ENCODE results near the gene PTH2.
"Not testable (repeated sequence)": the region's sequence is repeated elsewhere in the genome, so short reads cannot be mapped to it uniquely, and the experiment has no call there.

The PTH2 gene

GRCh38 chr19:49423071-49423984 is at the start of gene PTH2:
PTH2 (minus strand) TSS chr19:49423441; CDS start chr19:49423339, 102 bp downstream.
- no peak for DNase-seq

- no peak for DNase-seq
Measured at GRCh38 chr19:49472936-49473335, 49.7 kb upstream of the PTH2 start.

GRCh38 chr19:49470615-49470978 is 47.4 kb upstream of the PTH2 start:
- no peak for DNase-seq

GRCh38 chr19:49469828-49470614 is 46.8 kb upstream of the PTH2 start:
- no peak for DNase-seq

- DNase-seq, result no peak
Measured at GRCh38 chr19:49468746-49469447, 45.7 kb upstream of the PTH2 start.

GRCh38 chr19:49468199-49468598 is 45.0 kb upstream of the PTH2 start:
- DNase-seq, result no peak

- DNase-seq, result no peak
Measured at GRCh38 chr19:49465371-49465770, 42.1 kb upstream of the PTH2 start.

- no peak for DNase-seq
Measured at GRCh38 chr19:49463960-49464740, 40.9 kb upstream of the PTH2 start.

- DNase-seq, result no peak
Measured at GRCh38 chr19:49462492-49462891, 39.3 kb upstream of the PTH2 start.

GRCh38 chr19:49461656-49462055 is 38.4 kb upstream of the PTH2 start:
- no peak for DNase-seq

- not testable (repeated sequence) for DNase-seq
Measured at GRCh38 chr19:49461130-49461529, 37.9 kb upstream of the PTH2 start.

- DNase-seq, result no peak
Measured at GRCh38 chr19:49459388-49459787, 36.1 kb upstream of the PTH2 start.

GRCh38 chr19:49458567-49458903 is 35.3 kb upstream of the PTH2 start:
- DNase-seq, result no peak

- DNase-seq, result no peak
Measured at GRCh38 chr19:49456326-49456725, 33.1 kb upstream of the PTH2 start.

- no peak for DNase-seq
Measured at GRCh38 chr19:49455773-49456172, 32.5 kb upstream of the PTH2 start.

GRCh38 chr19:49453757-49454240 is 30.6 kb upstream of the PTH2 start:
- no peak for DNase-seq

GRCh38 chr19:49453013-49453756 is 29.9 kb upstream of the PTH2 start, which contains the start of gene ALDH16A1:
ALDH16A1 (plus strand) TSS chr19:49453225; CDS start chr19:49453332, 107 bp downstream.
- peak; percentile 48 to 99 (median 97) for DNase-seq

GRCh38 chr19:49451430-49452181 is 28.4 kb upstream of the PTH2 start, which contains the start of gene PIH1D1:
PIH1D1 (minus strand) TSS chr19:49451814; CDS start chr19:49451574, 240 bp downstream.
- peak; percentile 32 to 99 (median 93) for DNase-seq

- no peak for DNase-seq
Measured at GRCh38 chr19:49450405-49450804, 27.2 kb upstream of the PTH2 start.

Data from amygdala (tissue), 56 donors.